Retina (tissue), 1 donor: ENCODE results near the gene HSPA9.
"Not testable (repeated sequence)": the region's sequence is repeated elsewhere in the genome, so short reads cannot be mapped to it uniquely, and the experiment has no call there.

Experiments
- DNase-seq: peaks from one replicate; pipeline ENCODE4 v3.0.0-alpha.2; 2016

Gene HSPA9

DNA sequence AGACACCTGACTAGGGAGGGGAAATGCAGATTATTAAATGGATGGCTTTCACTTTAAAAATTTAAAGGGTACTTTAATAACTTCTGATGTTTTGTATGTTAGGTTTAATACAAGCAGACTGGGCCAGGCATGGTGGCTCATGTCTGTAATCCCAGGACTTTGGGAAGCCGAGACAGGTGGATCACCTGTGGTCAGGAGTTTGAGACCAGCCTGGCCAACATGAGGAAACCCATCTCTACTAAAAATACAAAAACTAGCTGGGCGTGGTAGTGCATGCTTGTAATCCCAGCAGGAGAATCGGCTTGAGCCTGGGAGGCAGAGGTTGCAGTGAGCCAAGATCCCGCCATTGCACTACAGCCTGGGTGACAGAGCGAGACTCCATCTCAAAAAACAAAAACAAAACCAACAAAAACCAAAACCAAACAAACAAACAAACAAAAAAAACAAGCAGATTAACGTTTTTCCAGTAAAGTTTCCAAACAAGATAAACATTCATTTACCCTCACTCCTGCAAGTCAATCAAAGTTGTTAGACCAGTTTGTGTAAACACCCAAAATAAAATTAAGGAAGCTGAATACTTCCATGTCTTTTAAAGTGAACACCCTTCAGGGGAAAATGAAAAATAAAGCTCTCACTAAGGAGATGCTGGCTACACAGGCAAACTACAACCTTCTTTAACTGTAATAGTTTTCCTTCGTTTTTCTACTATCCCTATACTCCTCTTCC is 46.3 kb downstream of the HSPA9 start:
- DNase-seq, result no peak

DNA sequence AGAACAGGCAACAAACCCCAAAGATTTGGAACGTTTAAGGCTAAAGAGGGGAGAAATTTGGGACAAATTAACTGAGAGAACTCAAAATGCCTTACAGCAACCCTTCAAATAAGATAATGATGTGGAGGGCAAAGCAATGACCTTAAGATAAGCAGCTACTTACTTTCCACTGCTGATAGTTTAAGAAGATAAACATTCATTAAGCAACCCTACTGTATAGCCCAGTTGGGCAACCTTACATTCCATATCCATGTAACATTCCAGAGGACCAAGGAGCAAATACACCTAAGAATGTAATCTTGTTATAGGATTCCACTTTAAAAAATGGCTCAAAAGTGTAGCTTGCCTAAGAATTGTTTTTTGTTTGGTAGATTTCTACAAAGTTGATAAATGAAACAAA is 47.0 kb downstream of the HSPA9 start:
- no peak for DNase-seq

DNA sequence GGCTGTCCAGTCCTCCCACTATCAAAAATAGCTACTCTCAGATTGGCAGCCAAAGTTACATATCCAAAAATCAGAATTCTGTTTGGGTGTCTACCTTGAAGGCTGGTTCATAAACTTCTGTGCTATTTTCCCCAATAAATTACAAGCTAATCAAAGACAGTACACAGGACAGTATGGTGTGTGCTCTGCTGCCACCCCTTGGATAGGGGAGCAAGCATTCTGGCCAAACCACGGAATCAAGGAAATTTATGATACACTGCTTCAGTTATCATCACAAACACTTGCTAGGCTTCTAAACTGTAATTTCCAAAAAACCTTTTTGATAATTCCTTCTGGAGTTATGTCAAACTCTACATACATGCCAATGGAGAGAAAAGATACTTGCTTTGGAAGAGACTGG is 48.0 kb downstream of the HSPA9 start:
- no peak for DNase-seq

DNA sequence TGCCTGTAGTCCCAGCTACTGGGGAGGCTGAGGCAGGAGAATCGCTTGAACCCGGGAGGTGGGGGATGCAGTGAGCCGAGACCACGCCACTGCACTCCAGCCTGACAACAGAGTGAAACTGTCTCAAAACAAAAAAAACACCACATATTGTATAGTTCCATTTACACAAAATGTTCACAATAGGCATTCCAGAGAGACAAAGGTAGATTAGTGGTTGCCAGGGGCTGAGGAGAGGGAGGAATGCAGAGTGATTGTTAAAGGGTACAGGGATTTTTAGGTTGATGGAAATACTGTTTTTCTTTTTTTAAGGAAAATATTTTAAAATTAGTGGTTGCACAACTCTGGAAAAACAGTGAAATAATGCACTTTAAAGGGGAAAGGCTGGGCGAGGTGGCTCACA is 51.8 kb downstream of the HSPA9 start:
- DNase-seq, result no peak

- no peak for DNase-seq
Observed at GRCh38 chr5:138520971-138521370, 54.2 kb downstream of the HSPA9 start.

DNA sequence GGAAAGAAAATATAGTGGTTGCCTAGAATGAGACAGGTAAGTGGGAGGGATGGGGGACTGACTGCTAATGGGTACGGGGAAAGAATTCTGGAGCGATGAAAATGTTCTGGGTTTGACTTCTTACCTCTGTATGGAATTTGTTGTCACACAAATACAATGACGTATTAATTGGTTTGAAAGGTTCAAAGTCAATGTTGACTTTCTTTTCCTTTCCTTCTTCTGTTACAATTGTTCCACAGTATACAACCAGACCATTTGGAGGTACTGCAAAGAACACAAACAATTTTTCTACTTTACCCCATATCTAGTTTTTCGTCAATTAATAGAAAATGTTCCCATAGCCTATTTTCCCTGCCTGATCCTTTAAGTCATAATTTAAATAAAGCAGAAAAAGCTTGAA is 57.8 kb downstream of the HSPA9 start:
- no peak for DNase-seq

DNA sequence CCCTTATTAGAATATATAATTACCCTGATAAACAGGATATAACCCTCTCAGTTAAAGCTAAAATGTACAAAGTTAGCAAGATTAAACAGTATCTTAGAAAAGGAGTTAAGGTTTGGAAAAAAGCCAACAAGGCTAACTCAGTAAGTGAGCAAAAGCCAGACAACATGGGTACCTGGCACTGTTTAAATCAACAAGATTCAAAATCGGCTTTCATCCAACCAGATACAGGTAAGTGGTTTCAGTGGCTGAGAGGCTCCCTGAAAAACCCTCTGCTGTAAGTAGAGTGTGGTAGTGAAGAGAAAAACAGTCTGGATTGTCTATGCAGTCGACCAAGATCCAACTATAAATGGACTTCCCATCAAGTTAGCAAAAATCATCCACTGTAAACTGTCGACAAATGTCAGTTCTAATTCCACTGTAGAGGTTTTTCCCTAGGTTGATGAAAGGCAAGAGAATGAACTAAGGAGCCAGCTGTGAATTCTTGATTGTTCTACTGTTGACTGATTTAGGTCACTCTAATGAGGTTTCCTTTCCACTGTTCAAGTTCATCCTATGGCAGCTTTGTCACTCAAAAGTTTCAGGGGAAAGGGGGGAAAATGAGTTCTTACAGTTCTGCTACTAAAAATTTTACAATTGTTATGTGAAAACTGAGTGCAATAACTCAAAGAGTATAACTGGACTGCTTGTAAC is 59.5 kb downstream of the HSPA9 start:
- peak; percentile 72 for DNase-seq

- DNase-seq, result no peak
Observed at GRCh38 chr5:138514021-138514420, 61.2 kb downstream of the HSPA9 start.

GRCh38 chr5:138508958-138509357 is 66.2 kb downstream of the HSPA9 start:
- no peak for DNase-seq

- DNase-seq, result not testable (repeated sequence)
Observed at GRCh38 chr5:138507485-138507884, 67.7 kb downstream of the HSPA9 start.

DNA sequence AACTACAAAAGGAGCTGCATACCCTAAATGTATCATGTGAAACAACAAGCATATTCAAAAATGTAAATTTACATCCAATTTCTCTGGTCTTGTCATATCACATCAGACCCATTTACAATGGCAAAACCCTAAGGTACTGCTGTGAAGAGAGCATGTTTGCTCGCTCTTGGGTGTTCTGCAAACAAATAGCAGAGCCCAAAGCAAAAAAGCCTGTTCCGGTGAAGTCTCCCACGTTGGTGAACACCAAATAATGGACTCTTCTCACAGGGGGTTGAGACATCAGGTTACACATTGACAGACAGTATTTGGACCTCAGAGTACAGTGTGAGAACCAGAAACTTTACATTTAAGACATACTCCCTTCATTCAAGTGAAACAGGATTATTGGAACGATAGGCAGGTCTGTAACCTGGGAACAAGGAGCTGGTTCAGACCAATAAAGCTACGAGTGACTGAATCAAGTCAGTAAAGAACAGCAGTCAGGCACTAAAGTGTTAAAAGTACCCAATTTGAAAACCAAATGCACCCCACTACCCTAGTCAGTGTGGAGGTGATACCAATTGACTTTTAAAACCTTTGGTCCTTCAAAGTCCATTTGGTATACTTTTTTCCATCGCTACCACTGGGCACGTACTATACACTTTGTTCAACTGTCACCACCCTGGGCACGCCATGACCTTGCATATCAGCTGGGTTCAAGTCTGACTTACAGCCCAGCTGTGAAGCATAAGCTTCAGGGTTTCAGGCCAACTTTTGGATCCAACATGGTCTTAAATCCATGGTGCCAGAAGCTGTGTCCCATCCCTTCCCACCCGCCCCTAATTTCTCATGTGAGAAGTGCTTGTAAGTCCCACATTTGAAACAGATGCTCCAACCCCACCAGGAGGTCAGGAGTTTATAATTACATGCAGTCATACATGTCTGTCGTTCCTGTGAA is 68.6 kb downstream of the HSPA9 start:
- DNase-seq, result no peak

GRCh38 chr5:138504799-138505198 is 70.4 kb downstream of the HSPA9 start:
- no peak for DNase-seq
